HT1080 (cell line): ENCODE measurements around the gene BORCS5. TPM values are rescaled to one million over a fixed set of nuclear protein-coding genes. Genes with fewer than 3 reads are reported as not detected.
"Not testable (repeated sequence)": the region's sequence is repeated elsewhere in the genome, so short reads cannot be mapped to it uniquely, and the experiment has no call there.

Experiments used
- DNase-seq: peaks from one replicate; pipeline ENCODE4 v3.0.0-alpha.2; 2015; ENCODE audit warnings: low read depth
- total RNA-seq: library from RNA; depleted of rRNA; stranded (reverse); fragments of >200 nt; shearing (Covaris generic); gene quantifications from 2 replicates; pipeline ENCODE4 v1.2.3, GENCODE V29; 2014

BORCS5 gene
- total RNA-seq, 1 experiment from 2014 or later = 12.1 TPM

GRCh38 chr12:12482150-12482761 is 125.4 kb downstream of the BORCS5 start:
- DNase-seq = no peak

- DNase-seq = no peak
These were observed 126.1 kb downstream of the BORCS5 start for GRCh38 chr12:12482959-12483358.

GRCh38 chr12:12483438-12483837 is 126.6 kb downstream of the BORCS5 start:
- no peak for DNase-seq

GRCh38 chr12:12486661-12487240 is 129.9 kb downstream of the BORCS5 start:
- DNase-seq = no peak

GRCh38 chr12:12487490-12487889 is 130.6 kb downstream of the BORCS5 start:
- no peak for DNase-seq

GRCh38 chr12:12488296-12488695 is 131.4 kb downstream of the BORCS5 start:
- no peak for DNase-seq

- DNase-seq = no peak
These were observed 132.1 kb downstream of the BORCS5 start for GRCh38 chr12:12488823-12489550.

GRCh38 chr12:12491606-12492005 is 134.7 kb downstream of the BORCS5 start:
- DNase-seq = no peak

- no peak for DNase-seq
These were observed 135.7 kb downstream of the BORCS5 start for GRCh38 chr12:12492547-12492946.

- DNase-seq = no peak
These were observed 138.7 kb downstream of the BORCS5 start for GRCh38 chr12:12495536-12495935.

- no peak for DNase-seq
These were observed 141.3 kb downstream of the BORCS5 start for GRCh38 chr12:12498210-12498609.

GRCh38 chr12:12499909-12500604 is 143.2 kb downstream of the BORCS5 start:
- no peak for DNase-seq

GRCh38 chr12:12501121-12501520 is 144.2 kb downstream of the BORCS5 start:
- no peak for DNase-seq

- not testable (repeated sequence) for DNase-seq
These were observed 145.4 kb downstream of the BORCS5 start for GRCh38 chr12:12502130-12502814.

- DNase-seq = no peak
These were observed 145.9 kb downstream of the BORCS5 start for GRCh38 chr12:12502815-12503151.

GRCh38 chr12:12503384-12504078 is 146.7 kb downstream of the BORCS5 start:
- no peak for DNase-seq

GRCh38 chr12:12505544-12506495 is 148.9 kb downstream of the BORCS5 start:
- DNase-seq = no peak

- DNase-seq = no peak
These were observed 149.6 kb downstream of the BORCS5 start for GRCh38 chr12:12506496-12506890.

- no peak for DNase-seq
These were observed 150.2 kb downstream of the BORCS5 start for GRCh38 chr12:12507121-12507520.

- DNase-seq = no peak
These were observed 151.7 kb downstream of the BORCS5 start for GRCh38 chr12:12508612-12509011.
